Activated CD4-positive, alpha-beta T cell treated with anti-CD3 and anti-CD28 coated beads, Interleukin-2, amount 50 U/mL, for 1 hour (primary cell): ENCODE data around the gene MOB3C.

Experiments used
- DNase-seq: peaks from one replicate; pipeline ENCODE4 v3.0.0-alpha.2; 2020

MOB3C gene

DNA sequence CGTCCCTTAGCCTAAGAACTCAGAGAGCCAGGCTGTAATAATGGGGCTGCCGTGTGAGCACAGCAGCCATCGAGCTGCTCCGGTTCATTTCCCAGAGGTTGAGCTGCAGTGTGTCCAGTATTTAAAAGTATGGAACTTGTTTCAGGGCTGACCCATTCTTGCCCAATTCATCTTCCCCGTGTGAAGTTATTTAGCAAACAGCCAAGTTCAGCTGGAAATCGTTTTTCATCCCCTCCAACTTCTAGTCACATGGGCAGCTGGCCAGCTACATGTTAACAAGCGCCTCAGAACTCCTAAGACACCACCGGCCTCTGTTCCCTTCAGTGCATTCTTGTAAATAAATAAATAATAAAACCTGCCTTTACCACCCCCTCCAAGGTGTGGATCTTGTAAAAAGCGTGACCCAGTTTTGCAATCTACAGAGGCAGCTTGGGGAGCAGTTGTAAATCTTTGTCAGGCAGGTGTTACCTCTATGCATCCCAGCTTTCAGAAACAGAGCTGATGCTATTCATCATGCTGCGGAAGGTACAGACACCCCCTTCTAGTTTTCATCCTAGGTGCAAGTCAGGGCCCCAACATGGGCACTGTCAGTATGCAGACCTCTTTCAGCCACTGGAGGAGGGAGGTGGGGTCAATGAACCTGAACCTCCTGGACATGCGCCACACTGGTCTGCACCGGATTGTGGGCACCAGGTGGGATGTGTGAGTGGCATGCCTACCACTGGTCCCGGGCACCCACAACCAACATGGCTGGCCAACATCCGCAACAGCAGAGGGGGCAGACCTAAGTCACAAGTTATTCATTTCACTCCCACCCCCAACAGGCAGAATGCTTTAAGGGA lies 46.5 kb downstream of the MOB3C start:
- no peak for DNase-seq

DNA sequence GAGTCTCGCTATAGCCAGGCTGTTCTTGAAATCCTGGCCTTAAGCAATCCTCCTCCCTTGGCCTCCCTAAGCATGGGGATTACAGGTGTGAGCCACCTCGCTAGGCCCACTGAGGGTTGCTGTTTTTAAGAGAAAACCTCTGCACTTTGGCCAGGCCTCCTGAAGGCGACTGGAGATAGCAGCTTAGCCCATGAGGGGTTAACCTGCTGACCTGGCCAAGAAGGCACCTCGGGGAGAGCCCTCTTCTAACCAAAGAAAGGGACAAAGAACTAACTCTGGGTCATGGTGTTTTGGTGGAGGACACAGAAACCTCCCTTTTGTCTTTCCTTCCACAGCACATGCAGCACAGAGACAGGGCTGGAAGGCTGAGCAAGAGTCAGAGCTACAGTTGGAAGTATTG lies 47.5 kb downstream of the MOB3C start:
- no peak for DNase-seq

DNA sequence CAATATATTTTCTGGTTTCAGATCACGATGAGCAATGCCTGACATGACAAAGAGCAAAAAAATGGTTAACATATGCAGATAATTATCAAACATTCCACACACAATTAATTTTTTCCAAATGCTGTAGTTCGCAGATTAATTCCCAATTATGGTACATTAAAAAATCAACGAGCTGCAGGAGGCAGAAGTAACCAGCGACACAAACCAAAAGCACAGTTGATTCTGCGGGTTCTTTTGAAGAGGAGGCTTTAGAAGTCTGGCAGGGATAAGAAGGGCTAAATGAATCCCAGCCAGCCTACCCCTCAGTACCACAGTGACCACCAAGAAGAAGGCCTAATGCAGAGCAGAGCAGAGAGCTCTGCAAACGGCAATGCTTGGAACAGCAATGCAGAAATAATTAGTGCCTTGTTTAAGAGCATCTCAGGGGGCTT lies 48.1 kb downstream of the MOB3C start:
- no peak for DNase-seq

DNA sequence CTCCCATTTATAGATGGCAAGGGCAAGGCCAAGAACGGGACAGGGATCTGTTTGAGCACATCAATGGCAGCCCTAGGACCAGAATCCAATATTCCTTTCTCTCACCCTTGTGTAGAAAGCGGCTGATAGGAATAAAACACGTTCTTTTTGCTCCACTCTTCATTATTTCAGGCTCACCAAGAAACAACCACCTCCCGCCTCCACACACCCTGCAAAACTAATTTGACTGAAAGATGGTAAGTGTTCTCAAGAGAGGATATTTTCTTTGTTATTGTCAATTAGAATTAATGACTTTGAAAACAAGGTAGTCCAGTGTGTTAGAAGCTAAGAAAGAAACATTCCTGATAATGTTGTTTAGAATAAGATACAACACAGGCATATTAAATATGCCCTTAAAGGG lies 53.3 kb downstream of the MOB3C start:
- DNase-seq = no peak

DNA sequence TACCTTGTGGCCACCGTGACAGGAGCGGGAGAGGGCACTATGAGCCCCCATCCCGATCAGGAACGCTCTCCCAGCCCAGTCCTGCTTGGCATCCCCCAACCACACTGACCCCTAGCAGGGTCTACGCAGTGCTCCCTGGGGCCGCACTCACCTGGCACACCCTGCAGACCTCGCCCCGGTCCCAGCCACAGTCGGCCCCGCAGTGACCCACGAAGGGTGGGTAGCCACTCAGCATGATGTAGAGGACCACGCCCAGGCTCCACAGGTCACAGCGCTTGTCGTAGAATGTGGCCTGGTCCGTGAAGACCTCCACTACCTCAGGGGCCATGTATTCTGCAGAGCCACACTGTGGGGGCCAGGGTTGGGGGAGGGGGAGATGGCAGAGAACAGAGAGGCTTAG lies 54.1 kb downstream of the MOB3C start:
- DNase-seq = no peak

DNA sequence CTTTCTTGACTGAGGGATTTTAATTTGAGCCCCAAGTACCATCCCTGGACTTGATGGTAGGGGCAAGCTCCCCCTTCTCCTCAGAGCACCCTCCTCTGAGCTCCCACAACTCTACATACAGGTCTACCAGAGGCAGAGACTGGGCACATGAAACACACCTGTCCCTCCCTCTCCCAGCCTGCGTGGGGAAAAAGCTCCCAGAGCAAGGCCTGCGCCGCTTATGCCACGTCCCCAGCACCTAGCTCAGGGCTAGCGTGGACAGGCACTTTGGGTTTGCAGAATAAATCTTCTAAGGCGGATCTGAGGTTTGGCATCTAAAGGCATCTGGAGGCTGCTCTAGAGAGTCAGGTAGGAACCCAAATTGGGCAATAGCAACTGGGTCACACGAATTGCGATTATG lies 57.6 kb downstream of the MOB3C start:
- no peak for DNase-seq

DNA sequence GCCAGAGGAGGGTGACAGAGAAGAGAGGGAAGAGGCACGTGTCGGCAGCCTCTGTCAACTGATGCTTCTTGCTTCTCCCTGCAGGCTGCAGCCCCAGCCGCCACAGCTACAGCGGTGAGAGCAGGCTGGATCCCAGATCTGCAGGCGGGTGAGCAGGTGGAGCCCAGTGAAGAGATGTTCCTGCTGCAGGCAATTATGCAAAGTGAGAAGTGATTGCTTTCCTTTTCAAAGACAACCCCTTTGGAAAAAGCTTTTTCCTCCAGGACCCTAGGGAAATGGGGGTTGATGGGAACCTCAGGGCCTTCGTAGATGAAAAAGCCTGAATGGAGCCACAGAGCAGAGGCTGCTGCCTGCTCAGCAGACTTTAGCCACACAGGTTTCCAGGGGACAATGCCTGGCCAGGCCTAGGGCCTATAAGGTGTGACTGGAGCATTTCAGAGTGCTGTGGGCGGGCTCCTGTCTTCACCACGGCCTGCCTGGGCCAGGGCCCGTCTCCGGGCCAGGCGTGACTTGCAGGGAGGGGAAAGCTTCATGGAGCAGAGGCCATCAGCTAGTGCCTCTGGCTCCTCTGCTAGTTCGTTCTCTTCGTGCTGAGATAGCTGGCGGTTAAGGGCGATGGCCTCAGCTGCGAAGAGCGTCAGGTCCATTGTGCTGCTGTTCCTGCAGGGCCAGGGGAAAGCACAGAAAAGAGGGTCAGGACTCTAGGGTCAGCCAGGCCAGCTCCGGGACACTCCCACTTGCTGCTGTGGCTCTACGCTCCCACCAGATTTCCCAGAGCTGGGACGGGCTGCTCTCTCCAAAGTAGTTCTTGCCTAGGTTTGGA lies 58.3 kb downstream of the MOB3C start:
- no peak for DNase-seq
